Body of pancreas (tissue), 4 donors: ENCODE data around the gene AP3B2. TPM values are rescaled to one million over a fixed set of nuclear protein-coding genes. Genes with fewer than 3 reads are reported as not detected.
"Not testable (repeated sequence)": the region's sequence is repeated elsewhere in the genome, so short reads cannot be mapped to it uniquely, and the experiment has no call there.

Experiments
- ATAC-seq: fragments of 150-250 bp; one replicate; pipeline ENCODE4 v1.9.1; 2016
- DNase-seq, 4 donors: peaks; one replicate each; pipeline ENCODE4 v3.0.0-alpha.2; 2019
- H3K27ac ChIP-seq, 4 donors: fragments of 200-600 bp; sonication (generic); 1 replicate in 3 of 4; 2 replicates in 1 of 4; pipeline versions ENCODE4 v1.5.1 to v1.6.1; 2016 to 2019; ENCODE audit warnings: mild to moderate bottlenecking in 1 of 4, mixed read lengths in 1 of 4, moderate library complexity in 1 of 4
- H3K27me3 ChIP-seq, 2 donors: fragments of 200-600 bp; sonication (generic); one replicate each; pipeline ENCODE4 v1.6.0; 2016; ENCODE audit warnings: mild to moderate bottlenecking in 1 of 2
- H3K36me3 ChIP-seq, 2 donors: fragments of 200-600 bp; sonication (generic); replicated peaks in 1 of 2; 2 replicates each; pipeline ENCODE4 v1.5.1; 2016; ENCODE audit warnings: low read depth in 2 of 2; ENCODE audit not compliant: insufficient read depth in 1 of 2
- H3K4me1 ChIP-seq: fragments of 200-600 bp; sonication (generic); one replicate; pipeline ENCODE4 v1.6.0; 2016
- H3K4me3 ChIP-seq, 2 donors: fragments of 200-600 bp; sonication (generic); 1 replicate in 1 of 2; 2 replicates in 1 of 2; pipeline ENCODE4 v1.5.1; 2016 to 2019
- H3K9me3 ChIP-seq, 3 donors: fragments of 200-600 bp; sonication (generic); 1 replicate in 2 of 3; 2 replicates in 1 of 3; pipeline ENCODE4 v1.5.1; 2016
- POLR2A ChIP-seq, 3 donors: fragments of 450-650 bp; IDR thresholded peaks; one replicate each; pipeline ENCODE4 v1.6.1; 2016; ENCODE audit warnings: antibody characterized with exemption in 3 of 3, mild to moderate bottlenecking in 2 of 3
- WGBS, 2 donors: methylation state at CpG; one replicate each; pipeline ENCODE4 v1.1.5; 2017; 5-methylcytosine and 5-hydroxymethylcytosine counted together
- intact Hi-C: fragments of 100-400 bp; cut with DNase I; formaldehyde crosslinking; loops from one replicate; pipeline ENCODE4 v1.15.1; 2023
- total RNA-seq, 2 donors: library from RNA; depleted of rRNA; stranded (reverse); fragments of >200 nt; gene quantifications; one replicate each; pipeline ENCODE4 v1.1.0, GENCODE V29; 2016
- TF ChIP-seq, protein P1 (sequence below), 7 experiments: fragments of 450-650 bp in 4 of 7; fragments of 200-600 bp in 3 of 7; sonication (generic) in 3 of 7; IDR thresholded peaks; one replicate each; pipeline ENCODE4 v1.5.1; 2016 to 2019; ENCODE audit warnings: antibody characterized with exemption in 7 of 7

The AP3B2 gene
- total RNA-seq, 2 donors from 2014 or later, result 3.9 to 6.6 TPM

DNA sequence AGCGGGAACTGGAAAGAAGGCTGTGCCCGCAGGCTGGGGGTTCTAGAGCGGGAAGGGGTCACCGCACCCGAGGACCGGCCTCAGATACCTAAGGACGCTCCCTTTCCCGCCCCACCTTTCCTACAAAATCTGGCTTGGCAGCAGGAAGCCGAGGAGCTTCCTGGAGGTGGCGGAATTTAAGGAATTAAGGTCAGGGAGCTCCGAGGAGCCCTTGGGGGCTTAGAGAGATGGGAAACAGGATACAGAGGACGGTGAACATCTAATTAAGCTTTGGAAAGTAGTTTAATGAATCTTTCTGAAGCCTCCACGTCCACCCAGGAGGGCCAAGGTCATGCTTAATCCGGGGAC lies 507 bp upstream of the AP3B2 start:
- 7% methylated on average over 14 of the region's 14 CpGs for WGBS, 2 donors
- Histone ChIP-seq H3K4me1 (peaks cover 16% of the 10 kb centered on the region), H3K36me3 (no peaks in the 10 kb centered on the region), H3K4me3 (peak overlapping the region; percentile 34 to 85), H3K27me3 (no peaks in the 10 kb centered on the region), H3K27ac (peak overlapping the region in 2 of 4 donors; percentile 70 to 79), H3K9me3 (no peaks in the 10 kb centered on the region)
- no peak for DNase-seq
- no peak for ATAC-seq
- intact Hi-C loops, result no loop called here
- TF ChIP-seq, protein P1, sequence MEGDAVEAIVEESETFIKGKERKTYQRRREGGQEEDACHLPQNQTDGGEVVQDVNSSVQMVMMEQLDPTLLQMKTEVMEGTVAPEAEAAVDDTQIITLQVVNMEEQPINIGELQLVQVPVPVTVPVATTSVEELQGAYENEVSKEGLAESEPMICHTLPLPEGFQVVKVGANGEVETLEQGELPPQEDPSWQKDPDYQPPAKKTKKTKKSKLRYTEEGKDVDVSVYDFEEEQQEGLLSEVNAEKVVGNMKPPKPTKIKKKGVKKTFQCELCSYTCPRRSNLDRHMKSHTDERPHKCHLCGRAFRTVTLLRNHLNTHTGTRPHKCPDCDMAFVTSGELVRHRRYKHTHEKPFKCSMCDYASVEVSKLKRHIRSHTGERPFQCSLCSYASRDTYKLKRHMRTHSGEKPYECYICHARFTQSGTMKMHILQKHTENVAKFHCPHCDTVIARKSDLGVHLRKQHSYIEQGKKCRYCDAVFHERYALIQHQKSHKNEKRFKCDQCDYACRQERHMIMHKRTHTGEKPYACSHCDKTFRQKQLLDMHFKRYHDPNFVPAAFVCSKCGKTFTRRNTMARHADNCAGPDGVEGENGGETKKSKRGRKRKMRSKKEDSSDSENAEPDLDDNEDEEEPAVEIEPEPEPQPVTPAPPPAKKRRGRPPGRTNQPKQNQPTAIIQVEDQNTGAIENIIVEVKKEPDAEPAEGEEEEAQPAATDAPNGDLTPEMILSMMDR (IDR thresholded peaks at IDR 0.05), result no peak
- TF ChIP-seq POLR2A (IDR thresholded peaks at IDR 0.05), result no peak

DNA sequence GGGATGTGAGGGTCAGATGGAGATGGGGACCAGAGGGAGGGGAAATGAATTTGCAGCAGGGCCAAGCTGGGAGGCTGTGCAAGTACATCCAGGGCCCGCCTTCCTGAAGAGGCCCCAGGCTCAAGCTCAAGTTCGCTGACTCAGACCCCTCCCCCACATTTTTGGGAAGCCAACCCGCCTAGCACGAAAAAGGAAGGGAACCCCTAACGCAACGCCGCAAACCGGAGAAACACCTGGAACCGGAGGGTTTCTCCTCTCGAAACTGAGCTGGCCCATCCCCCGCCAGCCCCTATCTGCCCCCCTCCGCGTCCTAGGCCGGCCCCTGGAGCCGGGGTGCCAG lies 624 bp downstream of the AP3B2 start:
- H3K27me3 ChIP-seq, result no peaks in the 10 kb centered on the region
- TF ChIP-seq, protein P1 (IDR thresholded peaks at IDR 0.05), result no peak
- no peak for TF ChIP-seq POLR2A (IDR thresholded peaks at IDR 0.05)
- H3K36me3 ChIP-seq, result no peaks in the 10 kb centered on the region
- H3K4me3 ChIP-seq, result peak overlapping the region in 1 of 2 donors; percentile 85
- no peaks in the 10 kb centered on the region for H3K9me3 ChIP-seq
- DNase-seq (no peak), ATAC-seq (no peak)
- H3K4me1 ChIP-seq, result peaks cover 16% of the 10 kb centered on the region
- WGBS, 2 donors, result 0 to 2% methylated on average over 2 to 15 of the region's 15 CpGs
- peak overlapping the region in 2 of 4 donors; percentile 70 to 79 for H3K27ac ChIP-seq
- intact Hi-C loops, result no loop called here

DNA sequence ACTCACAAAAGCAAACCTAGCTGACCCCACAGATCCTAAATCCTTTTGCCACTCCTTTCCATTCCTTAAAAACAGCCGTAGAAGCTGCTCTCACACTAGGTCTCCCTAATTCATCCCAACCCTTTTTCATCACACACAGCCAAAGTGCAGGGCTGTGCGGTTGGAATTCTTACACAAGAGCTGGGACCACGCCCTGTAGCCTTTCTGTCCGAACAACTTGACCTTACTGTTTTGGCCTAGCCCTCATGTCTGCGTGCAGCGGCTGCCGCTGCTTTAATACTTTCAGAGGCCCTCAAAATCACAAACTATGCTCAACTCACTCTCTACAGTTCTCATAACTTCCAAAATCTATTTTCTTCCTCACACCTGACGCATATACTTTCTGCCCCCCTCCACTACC lies 3.8 kb downstream of the AP3B2 start:
- 85 to 90% methylated on average over 8 of the region's 8 CpGs for WGBS, 2 donors

DNA sequence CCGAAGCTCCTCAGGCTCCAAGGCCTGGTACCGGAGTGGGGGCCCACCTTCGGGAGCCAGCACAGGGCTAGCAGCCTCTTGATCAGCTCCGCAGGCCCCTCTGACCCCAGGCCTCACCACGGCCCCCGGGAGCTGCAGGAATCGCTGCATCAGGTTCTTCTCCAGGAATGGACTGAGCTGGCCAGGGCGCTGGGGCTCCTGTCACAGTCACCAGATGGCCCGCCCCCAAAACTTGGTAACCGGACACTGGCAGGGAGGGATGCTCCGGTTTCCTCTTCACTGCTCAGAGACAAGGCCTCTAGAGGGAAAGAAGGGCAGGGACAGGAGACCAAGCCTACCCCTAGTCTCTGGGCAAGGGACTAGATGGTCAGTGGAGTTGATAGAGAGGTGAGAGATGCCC lies 9.9 kb downstream of the AP3B2 start:
- Histone ChIP-seq H3K27ac (no peak overlapping the region), H3K27me3 (no peaks in the 10 kb centered on the region), H3K4me1 (no peaks in the 10 kb centered on the region), H3K9me3 (no peaks in the 10 kb centered on the region), H3K36me3 (no peaks in the 10 kb centered on the region), H3K4me3 (no peak overlapping the region)
- ATAC-seq, result no peak
- intact Hi-C loops, result no loop called here
- no peak for DNase-seq
- TF ChIP-seq, protein P1 (IDR thresholded peaks at IDR 0.05), result no peak
- no peak for TF ChIP-seq POLR2A (IDR thresholded peaks at IDR 0.05)
- 40 to 60% methylated on average over 1 to 11 of the region's 11 CpGs for WGBS, 2 donors

More for the DNA sequence above, 3.8 kb downstream of the AP3B2 start:
- H3K27me3 ChIP-seq, H3K4me3 ChIP-seq, intact Hi-C loops, ATAC-seq, H3K27ac ChIP-seq, H3K9me3 ChIP-seq, DNase-seq, H3K36me3 ChIP-seq: not testable (repeated sequence)
- H3K4me1 ChIP-seq, result peaks cover 16% of the 10 kb centered on the region

DNA sequence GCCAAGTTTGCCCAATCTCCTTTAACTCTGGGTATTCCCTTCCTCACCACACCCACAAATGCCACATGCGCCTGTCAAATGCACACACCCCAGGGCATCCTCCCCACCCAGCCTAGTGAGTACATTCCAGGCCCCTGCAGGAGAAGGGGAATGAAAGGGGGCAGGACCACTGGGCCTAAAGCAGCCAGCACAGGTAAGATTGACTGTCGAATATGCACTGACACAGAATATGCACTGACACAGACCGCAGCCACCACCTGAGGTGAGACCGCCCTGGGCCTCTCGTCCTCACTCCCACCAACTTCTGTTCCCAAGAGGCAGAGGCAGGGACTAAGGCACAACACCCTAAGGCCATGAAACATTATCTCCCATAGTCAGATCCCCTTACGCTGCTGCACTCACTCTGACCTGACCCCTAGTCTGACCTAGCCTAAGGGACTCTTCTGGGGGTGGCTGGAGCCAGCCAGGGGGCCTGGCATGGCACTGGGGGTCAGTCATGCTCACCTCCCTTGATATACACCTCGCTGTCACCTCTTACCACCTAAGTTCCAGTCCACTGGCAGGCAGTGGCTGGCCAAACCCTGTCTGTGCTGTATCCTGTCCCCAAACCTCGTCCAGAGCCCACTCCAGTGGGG lies 10.8 kb downstream of the AP3B2 start:
- H3K36me3 ChIP-seq, result no peaks in the 10 kb centered on the region
- no peaks in the 10 kb centered on the region for H3K27me3 ChIP-seq
- no peak for ATAC-seq
- intact Hi-C loops, result no loop called here
- WGBS, 2 donors, result 80 to 92% methylated on average over 3 to 8 of the region's 8 CpGs
- TF ChIP-seq POLR2A (IDR thresholded peaks at IDR 0.05), result no peak
- TF ChIP-seq, protein P1 (IDR thresholded peaks at IDR 0.05), result no peak
- H3K27ac ChIP-seq, result no peak overlapping the region
- DNase-seq, result no peak
- H3K4me1 ChIP-seq, result no peaks in the 10 kb centered on the region
- H3K9me3 ChIP-seq, result no peaks in the 10 kb centered on the region
- H3K4me3 ChIP-seq, result no peak overlapping the region
